Hepatocyte (in vitro differentiated cells): ENCODE data around the gene ABCB8. TPM values are rescaled to one million over a fixed set of nuclear protein-coding genes. Genes with fewer than 3 reads are reported as not detected.

ENCODE experiments used
- DNase-seq: peaks from one replicate; pipeline ENCODE4 v3.0.0-alpha.2; 2016; ENCODE audit warnings: low spot score
- H2AFZ ChIP-seq: fragments of 200-600 bp; sonication (generic); 2 replicates; pipeline ENCODE4 v1.6.0; 2016; ENCODE audit warnings: antibody characterized with exemption, mild to moderate bottlenecking
- H3K27ac ChIP-seq: fragments of 200-600 bp; sonication (generic); 2 replicates; pipeline ENCODE4 v1.5.1; 2016; ENCODE audit warnings: mild to moderate bottlenecking
- H3K27me3 ChIP-seq: fragments of 200-600 bp; sonication (generic); 2 replicates; pipeline ENCODE4 v1.6.1; 2016
- H3K36me3 ChIP-seq: fragments of 200-600 bp; sonication (generic); replicated peaks from 2 replicates; pipeline ENCODE4 v1.5.1; 2016; ENCODE audit warnings: low read depth; ENCODE audit not compliant: insufficient read depth
- H3K4me1 ChIP-seq: fragments of 200-600 bp; sonication (generic); 2 replicates; pipeline ENCODE4 v1.5.1; 2016; ENCODE audit warnings: mild to moderate bottlenecking, moderate library complexity; ENCODE audit not compliant: insufficient read depth
- H3K4me2 ChIP-seq: fragments of 200-600 bp; sonication (generic); 2 replicates; pipeline ENCODE4 v1.6.0; 2016
- H3K4me3 ChIP-seq: fragments of 200-600 bp; sonication (generic); 2 replicates; pipeline ENCODE4 v1.5.1; 2016; ENCODE audit warnings: mild to moderate bottlenecking
- H3K79me2 ChIP-seq: fragments of 200-600 bp; sonication (generic); 2 replicates; pipeline ENCODE4 v1.6.0; 2017; ENCODE audit warnings: mild to moderate bottlenecking
- H3K9me2 ChIP-seq: fragments of 200-600 bp; sonication (generic); replicated peaks from 2 replicates; pipeline ENCODE4 v1.6.0; 2017; ENCODE audit warnings: mild to moderate bottlenecking; ENCODE audit not compliant: insufficient read depth
- H3K9me3 ChIP-seq: fragments of 200-600 bp; sonication (generic); 2 replicates; pipeline ENCODE4 v1.5.1; 2016; ENCODE audit warnings: low read depth, mild to moderate bottlenecking
- H4K20me1 ChIP-seq: fragments of 200-600 bp; sonication (generic); 2 replicates; pipeline ENCODE4 v1.6.0; 2016; ENCODE audit warnings: mild to moderate bottlenecking; ENCODE audit not compliant: insufficient read depth, poor library complexity, severe bottlenecking
- CTCF ChIP-seq: fragments of 200-600 bp; sonication (generic); IDR thresholded peaks from 2 replicates; pipeline ENCODE4 v1.5.1; 2016; ENCODE audit warnings: antibody characterized with exemption, mild to moderate bottlenecking; ENCODE audit not compliant: poor library complexity
- EZH2 ChIP-seq: fragments of 200-600 bp; sonication (generic); IDR thresholded peaks from 2 replicates; pipeline ENCODE4 v1.6.1; 2016; ENCODE audit warnings: antibody characterized with exemption, mild to moderate bottlenecking, borderline replicate concordance
- EZH2phosphoT487 ChIP-seq: fragments of 200-600 bp; sonication (generic); IDR thresholded peaks from one replicate; pipeline ENCODE4 v1.6.1; 2018; ENCODE audit warnings: antibody characterized with exemption, mild to moderate bottlenecking, low read depth, moderate library complexity; ENCODE audit not compliant: unreplicated experiment, severe bottlenecking
- WGBS: methylation state at CpG from one replicate; pipeline ENCODE4 v1.1.6; 2016; ENCODE audit warnings: low lambda C conversion rate; ENCODE audit errors: missing lambda C conversion rate; 5-methylcytosine and 5-hydroxymethylcytosine counted together
- polyA plus RNA-seq: library from polyadenylated mRNA; unstranded; fragments of >200 nt; fragmentation: Nextera tagmentation; extraction: Ambion mirVana; gene quantifications from 2 replicates; pipeline ENCODE4 v1.2.1, GENCODE V29; 2016
- total RNA-seq: library from RNA; depleted of rRNA; stranded (reverse); fragments of >200 nt; gene quantifications from 2 replicates; pipeline ENCODE4 v1.2.3, GENCODE V29; 2014

ABCB8 gene
- total and polyA plus RNA-seq, 2 experiments from 2014 or later: 24.4 to 32.6 TPM

- H3K4me1 ChIP-seq: peaks cover 55% of the 10 kb centered on the region
Measured at GRCh38 chr7:151083824-151084160, 55.5 kb downstream of the ABCB8 start.

DNA sequence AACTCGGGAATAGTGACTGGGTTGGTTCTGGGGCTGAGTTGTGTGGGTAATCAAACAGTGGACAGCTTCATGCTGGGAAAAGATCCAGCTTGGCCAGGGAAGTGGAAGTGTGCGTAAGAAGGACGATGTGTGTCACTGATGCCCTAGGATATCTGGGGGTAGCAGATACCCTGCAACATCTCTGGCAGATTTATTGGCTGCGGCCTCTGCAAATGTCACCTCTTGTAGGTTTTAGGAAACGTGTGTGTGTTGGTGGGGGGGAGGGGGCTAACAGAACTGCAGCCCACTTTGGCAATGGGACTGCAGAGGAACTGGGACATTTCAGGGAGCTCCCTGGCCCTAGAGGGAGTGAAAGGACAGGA lies 57.1 kb downstream of the ABCB8 start:
- H3K4me3 ChIP-seq: no peak overlapping the region
- no peaks in the 10 kb centered on the region for H3K36me3 ChIP-seq
- H2AFZ ChIP-seq: no peak overlapping the region
- H3K4me1 ChIP-seq: peaks cover 60% of the 10 kb centered on the region
- TF ChIP-seq EZH2: no peak
- no peaks in the 10 kb centered on the region for H3K9me2 ChIP-seq
- 39% methylated on average over 5 of the region's 5 CpGs for WGBS
- H3K79me2 ChIP-seq: peaks cover 55% of the 10 kb centered on the region
- peaks cover 24% of the 10 kb centered on the region for H4K20me1 ChIP-seq
- no peak for DNase-seq
- H3K27ac ChIP-seq: peak overlapping the region; percentile 91
- no peaks in the 10 kb centered on the region for H3K9me3 ChIP-seq
- H3K27me3 ChIP-seq: no peaks in the 10 kb centered on the region
- H3K4me2 ChIP-seq: peak overlapping the region; percentile 100

More at GRCh38 chr7:151083824-151084160, 55.5 kb downstream of the ABCB8 start:
- H3K27ac ChIP-seq: peak overlapping the region; percentile 94
- no peaks in the 10 kb centered on the region for H3K9me2 ChIP-seq
- WGBS: 36% methylated on average over 3 of the region's 3 CpGs
- no peaks in the 10 kb centered on the region for H3K27me3 ChIP-seq
- peaks cover 55% of the 10 kb centered on the region for H3K79me2 ChIP-seq
- peak overlapping the region; percentile 91 for H3K4me3 ChIP-seq
- no peaks in the 10 kb centered on the region for H3K36me3 ChIP-seq
- peak overlapping the region; percentile 90 for H3K4me2 ChIP-seq
- peaks cover 14% of the 10 kb centered on the region for H4K20me1 ChIP-seq
- no peak for DNase-seq
- H3K9me3 ChIP-seq: no peaks in the 10 kb centered on the region
- peak overlapping the region; percentile 79 for H2AFZ ChIP-seq
- TF ChIP-seq CTCF: no peak
- TF ChIP-seq EZH2phosphoT487: no peak
- no peak for TF ChIP-seq EZH2

GRCh38 chr7:151085691-151086620 lies 57.7 kb downstream of the ABCB8 start, which contains the start of gene AGAP3:
Gene AGAP3 (plus strand): TSS chr7:151086475. CDS start chr7:151086742, 267 bp downstream.
- DNase-seq: peak; percentile 91

More at GRCh38 chr7:151085691-151086620, 57.7 kb downstream of the ABCB8 start, which contains the start of gene AGAP3:
- Histone ChIP-seq H3K4me1 (peaks cover 61% of the 10 kb centered on the region), H3K79me2 (peaks cover 59% of the 10 kb centered on the region), H3K9me2 (no peaks in the 10 kb centered on the region), H3K4me2 (peak within 1 kb of the TSS; percentile 100), H3K9me3 (no peaks in the 10 kb centered on the region), H2AFZ (peak within 1 kb of the TSS; percentile 89), H3K27ac (peak within 1 kb of the TSS; percentile 91), H4K20me1 (peaks cover 30% of the 10 kb centered on the region), H3K27me3 (no peaks in the 10 kb centered on the region), H3K36me3 (no peaks in the 10 kb centered on the region), H3K4me3 (peak within 1 kb of the TSS; percentile 95)
- TF ChIP-seq EZH2phosphoT487: no peak
- no peak for TF ChIP-seq EZH2
- no peak for TF ChIP-seq CTCF
- 1% methylated on average over 22 of the region's 84 CpGs for WGBS
